Brain microvascular endothelial cell (primary cell): ENCODE data around the gene AHNAK2.

Experiments
- DNase-seq: peaks from one replicate; pipeline ENCODE4 v3.0.0-alpha.2; 2020
- H3K27ac ChIP-seq: fragments of 250-450 bp; sonication (Bioruptor Pico); 2 replicates; pipeline ENCODE4 v1.5.1; 2020; ENCODE audit warnings: mild to moderate bottlenecking, moderate library complexity
- H3K27me3 ChIP-seq: fragments of 250-450 bp; sonication (Bioruptor Pico); replicated peaks from 2 replicates; pipeline ENCODE4 v1.5.1; 2020; ENCODE audit warnings: mild to moderate bottlenecking
- H3K36me3 ChIP-seq: fragments of 250-450 bp; sonication (Bioruptor Pico); replicated peaks from 2 replicates; pipeline ENCODE4 v1.5.1; 2020; ENCODE audit warnings: mild to moderate bottlenecking
- H3K4me3 ChIP-seq: 2 replicates; pipeline ENCODE4 v1.5.1; 2011; ENCODE audit warnings: low read depth, mild to moderate bottlenecking, control low read depth, low read length, moderate library complexity
- in situ Hi-C: cut with HindIII; loops from 2 replicates; pipeline ENCODE4 v1.10.0; 2017; ENCODE audit warnings: low sequenced_read_pairs, low pct_ligation_motif_present
- TF ChIP-seq, protein P1 (sequence below): IDR thresholded peaks from 2 replicates; pipeline ENCODE4 v1.5.1; 2011; ENCODE audit warnings: low read depth, mild to moderate bottlenecking, moderate library complexity, low read length, control low read depth, inconsistent platforms; ENCODE audit errors: missing control alignments

Gene AHNAK2

DNA sequence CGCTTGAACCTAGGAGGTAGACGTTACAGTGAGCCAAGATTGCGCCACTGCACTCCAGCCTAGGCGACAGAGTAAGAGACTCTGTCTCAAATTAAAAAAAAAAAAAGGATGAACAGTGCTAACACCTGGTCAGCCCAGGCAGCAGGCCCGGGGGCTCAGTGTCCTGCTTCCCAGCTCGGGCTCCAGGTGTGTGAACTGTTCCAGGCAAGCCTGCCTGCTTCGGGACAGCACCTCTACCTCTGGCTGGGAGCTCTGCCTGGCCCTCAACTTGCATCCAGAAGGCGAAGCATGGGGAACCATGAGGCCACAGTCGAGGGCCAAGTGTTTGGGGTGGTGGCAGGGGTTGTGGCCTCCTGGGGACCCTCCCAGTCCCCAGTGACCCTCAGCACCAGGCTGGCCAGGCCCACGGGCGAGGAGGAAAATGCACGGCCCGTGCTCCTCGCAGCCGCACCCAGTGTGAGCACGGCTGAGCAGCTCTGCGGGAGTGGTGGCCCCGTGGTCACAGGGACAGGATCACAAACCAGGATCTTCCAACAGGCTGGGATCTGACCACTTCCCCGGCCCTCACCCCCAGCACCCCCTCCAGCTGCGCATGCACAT, 27.3 kb upstream of the AHNAK2 start:
- Histone ChIP-seq H3K36me3 (peaks cover 15% of the 10 kb centered on the region), H3K27me3 (no peaks in the 10 kb centered on the region), H3K4me3 (no peak overlapping the region), H3K27ac (no peak overlapping the region)
- no peak for DNase-seq
- TF ChIP-seq, protein P1, sequence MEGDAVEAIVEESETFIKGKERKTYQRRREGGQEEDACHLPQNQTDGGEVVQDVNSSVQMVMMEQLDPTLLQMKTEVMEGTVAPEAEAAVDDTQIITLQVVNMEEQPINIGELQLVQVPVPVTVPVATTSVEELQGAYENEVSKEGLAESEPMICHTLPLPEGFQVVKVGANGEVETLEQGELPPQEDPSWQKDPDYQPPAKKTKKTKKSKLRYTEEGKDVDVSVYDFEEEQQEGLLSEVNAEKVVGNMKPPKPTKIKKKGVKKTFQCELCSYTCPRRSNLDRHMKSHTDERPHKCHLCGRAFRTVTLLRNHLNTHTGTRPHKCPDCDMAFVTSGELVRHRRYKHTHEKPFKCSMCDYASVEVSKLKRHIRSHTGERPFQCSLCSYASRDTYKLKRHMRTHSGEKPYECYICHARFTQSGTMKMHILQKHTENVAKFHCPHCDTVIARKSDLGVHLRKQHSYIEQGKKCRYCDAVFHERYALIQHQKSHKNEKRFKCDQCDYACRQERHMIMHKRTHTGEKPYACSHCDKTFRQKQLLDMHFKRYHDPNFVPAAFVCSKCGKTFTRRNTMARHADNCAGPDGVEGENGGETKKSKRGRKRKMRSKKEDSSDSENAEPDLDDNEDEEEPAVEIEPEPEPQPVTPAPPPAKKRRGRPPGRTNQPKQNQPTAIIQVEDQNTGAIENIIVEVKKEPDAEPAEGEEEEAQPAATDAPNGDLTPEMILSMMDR = no peak
- in situ Hi-C loops = no loop called here

DNA sequence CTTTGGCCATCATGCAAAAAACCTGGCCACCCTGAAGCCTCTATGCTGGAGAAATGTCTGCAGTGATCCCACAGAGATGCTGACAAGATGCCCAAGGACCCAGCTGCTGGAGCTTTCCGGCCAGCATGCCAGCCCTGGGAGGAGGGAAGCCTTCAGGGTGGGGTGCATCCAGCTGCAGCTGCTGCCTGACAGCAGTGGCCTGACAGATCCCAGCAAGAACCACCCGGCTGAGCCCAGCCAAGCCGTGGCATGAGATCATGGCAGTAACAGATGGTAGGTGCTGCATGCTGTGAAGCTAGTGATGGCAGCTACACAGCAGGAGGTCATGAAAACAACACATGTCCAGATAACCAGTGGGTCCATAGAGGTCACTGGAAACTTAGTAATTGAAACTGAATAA, 21.2 kb upstream of the AHNAK2 start:
- TF ChIP-seq, protein P1 = no peak
- Histone ChIP-seq H3K27me3 (no peaks in the 10 kb centered on the region), H3K27ac (no peak overlapping the region), H3K36me3 (no peaks in the 10 kb centered on the region), H3K4me3 (no peak overlapping the region)
- DNase-seq = no peak
- in situ Hi-C loops = no loop called here

DNA sequence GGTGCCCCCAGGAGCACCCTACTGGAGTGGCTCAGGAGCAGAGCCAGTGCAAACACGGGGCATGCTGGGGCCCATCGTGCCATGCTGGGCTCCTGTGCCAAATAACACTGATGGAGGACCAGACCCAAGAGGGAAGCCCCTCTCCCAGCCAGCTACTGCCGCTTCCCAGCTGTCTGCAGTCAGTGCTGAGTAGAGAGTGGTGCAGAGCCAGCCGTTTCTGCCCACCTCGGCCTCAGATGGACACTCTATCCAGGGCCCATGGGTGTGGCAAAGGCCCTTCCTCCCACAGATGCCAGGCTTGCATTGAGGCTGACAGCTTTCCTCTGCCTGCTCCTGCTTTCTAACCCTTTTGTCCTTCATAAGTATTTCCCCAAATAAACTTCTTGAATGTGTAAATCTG, 20.6 kb upstream of the AHNAK2 start:
- TF ChIP-seq, protein P1 = no peak
- Histone ChIP-seq H3K4me3 (no peak overlapping the region), H3K27me3 (no peaks in the 10 kb centered on the region), H3K36me3 (no peaks in the 10 kb centered on the region), H3K27ac (no peak overlapping the region)
- in situ Hi-C loops = no loop called here
- DNase-seq = no peak

DNA sequence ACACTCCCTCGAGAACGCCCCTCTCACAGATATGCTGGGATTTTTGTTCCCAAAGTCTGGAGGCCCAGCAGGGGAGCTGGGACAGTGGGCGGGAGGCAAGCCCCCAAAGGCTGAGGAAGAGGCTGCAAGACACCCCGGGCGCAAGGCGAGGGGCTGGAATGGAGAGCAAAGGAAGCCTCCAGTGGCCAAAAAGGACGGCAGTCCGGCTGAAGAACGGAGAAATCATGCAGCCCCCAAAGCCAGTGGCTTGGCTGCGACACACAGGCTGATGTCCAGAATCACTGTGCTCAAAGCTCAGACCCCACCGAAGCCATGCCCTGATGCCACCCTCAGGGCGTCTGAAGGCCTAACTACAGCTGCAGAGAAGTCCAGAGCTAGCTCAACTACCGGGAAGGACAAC, 18.3 kb upstream of the AHNAK2 start:
- DNase-seq = no peak
- Histone ChIP-seq H3K27ac (no peak overlapping the region), H3K4me3 (no peak overlapping the region), H3K27me3 (no peaks in the 10 kb centered on the region), H3K36me3 (peaks cover 4% of the 10 kb centered on the region)
- TF ChIP-seq, protein P1 = no peak
- in situ Hi-C loops = no loop called here

DNA sequence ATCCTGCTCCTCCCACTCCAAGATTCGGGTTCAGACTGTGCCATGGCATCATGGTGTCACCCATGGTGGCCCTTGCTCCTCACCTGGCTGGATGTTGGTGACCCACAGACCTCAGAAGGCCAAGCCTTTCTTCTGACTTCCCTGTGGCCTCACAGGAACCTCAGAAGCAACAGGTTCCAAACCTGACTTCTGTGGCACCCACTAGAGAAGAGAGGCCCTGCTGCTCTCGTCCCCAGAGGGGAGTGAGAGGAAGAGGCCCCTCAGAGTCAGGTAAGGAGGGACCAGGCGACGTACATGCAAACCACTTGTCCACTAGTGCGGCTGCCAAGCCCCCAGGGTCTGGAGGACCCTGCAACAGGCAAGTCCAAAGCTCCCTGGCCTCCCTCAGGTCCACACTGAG, 17.9 kb upstream of the AHNAK2 start:
- H3K4me3 ChIP-seq = no peak overlapping the region
- in situ Hi-C loops = no loop called here

More for the DNA sequence above, 17.9 kb upstream of the AHNAK2 start:
- Histone ChIP-seq H3K27me3 (no peaks in the 10 kb centered on the region), H3K27ac (no peak overlapping the region), H3K36me3 (peaks cover 4% of the 10 kb centered on the region)
- no peak for DNase-seq
- TF ChIP-seq, protein P1 = no peak
